RPMI8226 (cell line): ENCODE measurements around the gene KATNIP.

ENCODE experiments used
- DNase-seq: peaks from one replicate; pipeline ENCODE4 v3.0.0-alpha.2; 2015

The KATNIP gene

DNA sequence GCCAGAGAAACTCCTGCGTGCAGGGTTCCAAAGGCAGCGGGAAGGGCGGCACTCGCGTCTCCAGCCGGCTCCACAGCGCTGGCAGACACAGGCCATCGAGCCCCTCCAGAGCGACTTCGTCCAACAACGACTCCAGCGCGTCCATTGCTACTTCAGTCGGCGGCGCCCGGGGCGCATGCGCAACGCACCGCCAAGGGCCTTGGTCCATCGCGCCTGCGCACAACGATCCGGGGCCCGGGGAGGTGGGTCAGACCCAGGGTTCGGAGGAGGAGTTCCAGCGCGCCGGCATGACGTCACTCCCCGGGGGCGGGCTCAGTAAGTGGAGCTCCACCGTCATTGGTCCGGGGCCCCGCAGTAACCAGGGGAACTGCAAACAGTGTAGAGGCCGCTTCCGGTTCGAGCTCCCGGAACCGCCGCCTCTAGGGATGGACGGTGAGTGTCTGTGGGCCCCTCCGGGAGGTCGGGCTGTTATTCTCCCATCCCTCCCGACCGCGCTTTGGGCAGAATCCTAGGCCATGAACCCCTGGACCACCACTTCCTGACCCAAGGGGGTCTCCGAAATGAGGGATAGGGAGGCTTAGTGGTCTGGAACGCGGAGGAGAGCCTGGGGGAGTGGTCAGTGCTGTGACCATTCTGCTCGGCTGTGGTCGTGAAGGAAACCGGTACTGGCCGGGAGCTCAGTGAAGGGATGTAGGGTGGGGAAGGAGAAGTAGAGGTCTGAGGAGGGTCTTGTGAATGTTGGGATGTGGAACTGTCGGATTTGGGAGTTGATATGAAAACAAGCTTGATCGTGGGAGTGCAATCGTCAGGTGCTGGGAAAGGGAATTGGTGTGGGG, at the start of gene KATNIP, which contains the start of gene GTF3C1:
TSS of gene KATNIP (plus strand) at position 399 of the 836 bp plus-strand sequence. CDS start at position 426, 27 bp downstream.
TSS of gene GTF3C1 (minus strand) at position 168 of the 836 bp plus-strand sequence. CDS start at position 145, 23 bp downstream.
- DNase-seq = peak; percentile 100

DNA sequence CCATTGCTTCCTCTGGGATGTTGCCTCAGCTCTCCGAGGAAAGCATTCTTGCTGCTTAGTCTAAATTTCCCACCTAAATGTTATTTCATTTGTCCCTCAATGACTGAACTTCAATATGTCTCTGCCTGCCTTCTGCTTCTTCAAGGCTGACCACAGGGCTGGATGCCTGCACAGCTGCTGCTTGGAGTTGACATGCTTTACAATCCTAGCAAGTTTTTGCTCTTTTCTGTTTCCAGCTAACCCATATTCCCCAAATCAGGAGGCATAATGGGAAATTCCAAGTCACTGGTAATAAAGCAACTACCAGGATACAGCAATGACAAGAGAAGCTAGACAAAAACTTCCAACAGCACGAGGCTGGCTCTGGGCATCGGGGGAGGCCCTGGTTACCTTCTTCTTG, 49.1 kb upstream of the KATNIP start:
- no peak for DNase-seq

DNA sequence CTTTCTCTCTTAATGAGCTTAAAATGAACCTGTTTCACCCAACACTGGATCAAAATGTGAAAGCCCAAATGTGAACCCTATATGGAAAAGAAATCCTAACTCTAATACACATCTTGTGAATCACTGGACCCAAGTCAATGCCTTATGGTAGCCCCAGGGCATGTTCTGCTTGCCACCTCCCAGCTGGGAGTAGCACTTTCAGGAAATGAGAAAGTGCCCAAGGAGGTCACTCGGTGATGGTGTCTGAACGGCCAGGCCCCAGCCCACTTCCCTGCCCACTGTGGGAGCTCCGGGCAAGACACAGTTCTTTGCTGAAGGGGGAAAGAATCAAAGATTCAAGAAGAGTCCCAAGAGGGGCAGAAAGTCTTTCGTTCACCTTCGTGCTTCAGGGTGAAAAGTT, 46.3 kb upstream of the KATNIP start:
- no peak for DNase-seq

DNA sequence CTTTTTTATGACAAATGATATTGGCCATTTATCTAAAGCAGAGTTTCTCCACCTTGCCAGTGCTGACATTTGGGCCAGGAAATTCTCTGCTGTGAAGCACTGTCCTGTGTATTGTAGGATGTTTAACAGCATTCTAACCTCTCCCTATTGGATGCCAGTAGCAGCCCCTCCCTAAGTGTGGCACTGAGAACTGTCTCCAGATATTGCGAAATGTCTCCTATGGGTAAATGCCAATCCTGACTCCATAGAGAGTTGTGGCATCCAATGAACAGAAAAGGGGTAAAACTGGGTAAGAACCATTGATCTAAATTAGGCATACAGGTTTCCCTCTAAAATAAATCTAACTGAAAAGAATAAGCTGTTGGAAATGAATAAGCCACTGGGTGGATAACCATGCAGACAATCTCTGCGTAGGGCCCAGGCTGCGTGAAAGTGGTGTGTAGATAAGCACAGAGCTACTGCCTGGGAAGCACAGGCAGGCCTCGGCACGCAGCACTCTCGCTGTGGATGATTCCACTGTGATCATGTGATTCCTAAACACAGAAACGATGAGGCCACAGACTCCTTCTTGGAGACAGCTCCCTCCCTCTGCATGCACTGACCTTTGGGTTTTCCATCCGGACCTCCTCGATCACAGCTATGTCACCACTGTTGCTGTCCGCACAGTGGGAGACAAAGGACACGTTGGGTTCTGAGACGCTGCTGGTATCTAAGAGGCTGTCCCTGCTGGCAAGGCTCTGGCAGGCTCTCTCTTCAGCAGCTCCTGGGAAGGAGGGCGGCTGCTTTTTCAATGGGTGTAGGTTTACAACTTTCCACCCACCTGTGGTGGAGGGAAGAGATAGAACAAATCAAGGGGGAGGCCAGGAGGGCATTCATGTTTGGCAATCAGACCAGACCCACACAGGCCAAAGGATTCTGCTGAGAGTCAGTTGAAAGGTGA, 44.4 kb upstream of the KATNIP start:
- no peak for DNase-seq

DNA sequence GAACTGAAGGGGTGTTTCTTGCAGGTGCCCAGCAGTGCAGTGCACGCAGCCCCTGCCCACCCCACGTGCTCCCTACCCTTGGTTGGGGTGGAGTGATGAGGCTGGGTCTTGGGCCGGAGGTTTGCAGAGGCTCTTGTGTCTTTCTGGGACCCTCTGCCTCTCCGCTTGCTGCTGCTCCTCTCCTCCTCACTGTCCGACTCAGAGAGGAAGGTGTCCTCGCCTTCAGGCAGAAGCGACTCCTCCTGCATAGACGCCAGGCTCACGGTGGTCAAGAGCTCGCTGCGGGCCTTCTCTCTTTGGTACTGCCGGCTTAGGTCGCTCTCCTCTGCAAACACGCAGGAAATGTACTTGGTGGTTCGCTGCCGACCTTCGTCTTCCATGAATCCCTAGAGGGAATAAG, 43.2 kb upstream of the KATNIP start:
- DNase-seq = no peak

DNA sequence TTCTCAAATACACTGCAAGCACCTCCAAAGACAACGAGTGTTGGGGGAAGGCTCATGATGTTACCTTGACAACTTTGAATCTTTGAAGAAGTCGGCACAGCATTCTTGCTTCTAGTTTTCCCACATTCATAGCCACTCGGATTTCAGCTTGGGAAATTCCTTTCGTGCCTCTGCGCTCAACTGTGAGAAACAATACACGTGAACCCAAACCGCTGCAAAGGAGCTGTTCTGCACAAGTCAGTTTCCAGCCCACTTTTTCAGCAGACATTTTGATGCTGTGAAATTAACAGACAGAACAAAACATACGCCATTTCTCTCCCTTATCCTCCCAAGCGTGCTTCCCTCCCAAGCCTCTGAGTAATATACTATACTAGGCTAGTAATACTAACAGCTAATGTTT, 41.5 kb upstream of the KATNIP start:
- no peak for DNase-seq

DNA sequence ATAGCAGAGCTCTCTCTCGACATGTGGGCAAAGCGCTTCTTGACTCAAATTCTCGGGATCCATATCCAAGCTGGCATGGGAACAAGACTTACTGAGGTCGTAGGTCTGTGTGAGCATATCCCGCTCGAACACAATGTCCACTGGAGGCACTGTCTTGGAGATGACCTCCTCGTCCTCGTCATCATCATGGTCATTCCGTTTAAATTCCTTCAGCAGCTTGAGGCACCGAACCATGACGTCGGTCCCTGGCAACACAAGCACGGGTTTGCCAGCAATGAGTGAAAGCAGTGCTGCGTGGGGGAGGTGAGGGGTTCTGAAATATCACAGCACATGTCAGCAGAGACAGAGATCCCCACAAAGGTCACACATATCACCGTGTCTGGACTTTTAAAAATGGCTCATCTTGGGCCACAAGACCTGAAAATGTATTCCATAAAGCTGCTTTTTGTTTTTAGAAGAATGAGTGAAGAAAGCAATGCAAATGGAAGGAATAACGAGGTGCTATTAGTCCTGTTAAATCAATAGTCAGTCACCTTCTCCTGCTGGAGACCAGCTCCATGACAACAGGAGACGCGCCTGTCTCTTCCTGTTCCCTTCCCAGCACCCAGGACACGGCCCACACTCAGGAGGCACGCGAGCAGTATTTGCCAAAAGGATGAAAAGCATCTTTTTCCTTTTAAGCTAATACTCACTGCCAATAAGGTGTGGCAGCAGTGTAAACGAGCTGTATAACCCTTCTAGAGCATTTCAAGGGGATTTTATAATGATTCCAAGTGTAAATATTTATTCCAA, 38.1 kb upstream of the KATNIP start:
- no peak for DNase-seq

DNA sequence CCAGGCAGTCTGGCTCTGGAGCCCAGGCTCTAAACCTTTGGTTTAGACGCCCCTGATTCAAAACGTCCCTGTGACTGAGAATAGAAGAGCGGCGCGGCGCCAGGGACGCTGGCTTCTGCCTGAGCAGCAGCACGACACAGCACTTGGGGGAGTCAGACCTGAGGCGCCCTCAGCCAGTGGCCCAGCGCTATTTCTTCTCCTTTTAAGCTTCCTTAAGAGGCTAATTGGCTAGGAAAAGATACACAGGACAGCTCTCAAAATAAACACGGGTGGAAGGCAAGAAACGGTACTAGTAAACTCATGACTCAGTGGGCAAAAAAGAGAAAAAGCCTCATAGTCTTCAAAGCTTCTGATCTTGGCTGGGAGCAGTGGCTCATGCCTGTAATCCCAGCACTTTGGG, 35.1 kb upstream of the KATNIP start:
- DNase-seq = no peak

DNA sequence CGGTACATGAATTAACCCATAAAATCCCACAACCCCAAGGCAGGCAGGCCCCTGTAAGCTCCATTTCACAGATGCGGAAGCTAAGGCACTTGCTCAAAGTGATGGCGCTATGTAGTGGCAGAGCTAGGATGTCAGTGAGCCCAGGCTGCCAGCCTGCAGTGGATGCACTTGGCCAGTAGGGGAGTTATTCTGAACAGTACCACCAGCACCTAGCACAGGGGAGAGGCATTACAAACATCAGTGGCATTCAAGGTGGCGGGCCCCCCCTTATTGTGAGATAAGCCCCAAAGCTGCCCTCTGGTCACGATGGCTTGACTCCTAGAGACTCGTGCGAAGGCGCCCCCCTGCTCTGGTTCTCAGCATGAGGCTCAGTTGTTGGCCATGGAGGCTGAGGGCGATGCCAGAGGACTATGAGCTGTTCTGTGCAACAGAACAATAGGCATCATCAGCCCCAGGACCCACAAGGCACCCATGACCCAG, 34.0 kb upstream of the KATNIP start:
- peak; percentile 38 for DNase-seq

DNA sequence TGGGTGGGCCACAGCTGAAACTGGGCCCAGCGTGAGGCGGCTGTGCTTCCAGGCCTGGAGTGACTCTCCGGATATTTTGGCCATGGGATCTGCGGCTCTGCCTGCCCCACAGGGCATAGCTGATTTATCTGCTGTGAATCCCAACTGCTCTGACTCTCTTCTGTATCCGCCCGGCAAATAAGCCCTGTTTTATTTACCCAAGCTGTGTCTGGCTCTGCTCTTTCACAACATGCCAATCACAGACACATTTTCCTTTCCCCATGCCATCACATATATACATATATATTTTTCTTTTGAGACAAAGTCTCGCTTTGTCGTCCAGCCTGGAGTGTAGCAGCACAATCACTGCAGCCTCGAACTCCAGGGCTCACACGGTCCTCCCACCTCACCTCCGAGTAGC, 33.6 kb upstream of the KATNIP start:
- DNase-seq = no peak

DNA sequence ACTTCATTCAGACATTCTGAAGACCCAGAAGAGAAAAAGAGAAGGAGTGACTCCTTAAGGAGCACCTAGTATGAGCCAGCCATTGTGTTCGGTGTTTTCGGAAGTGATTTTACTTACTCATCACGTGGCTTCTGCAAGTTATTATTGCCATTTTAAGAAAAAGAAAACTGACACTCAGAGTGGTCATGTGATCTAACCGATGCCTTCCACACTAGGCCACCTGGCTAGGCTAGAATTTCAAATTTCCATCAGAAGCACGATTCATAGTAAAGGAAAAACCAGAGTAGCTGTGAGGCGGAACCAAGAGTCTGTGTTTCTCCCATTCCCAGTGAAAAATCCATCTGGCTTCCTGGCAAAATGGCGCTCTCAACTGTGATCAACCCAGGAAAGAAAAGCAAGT, 32.3 kb upstream of the KATNIP start:
- no peak for DNase-seq

DNA sequence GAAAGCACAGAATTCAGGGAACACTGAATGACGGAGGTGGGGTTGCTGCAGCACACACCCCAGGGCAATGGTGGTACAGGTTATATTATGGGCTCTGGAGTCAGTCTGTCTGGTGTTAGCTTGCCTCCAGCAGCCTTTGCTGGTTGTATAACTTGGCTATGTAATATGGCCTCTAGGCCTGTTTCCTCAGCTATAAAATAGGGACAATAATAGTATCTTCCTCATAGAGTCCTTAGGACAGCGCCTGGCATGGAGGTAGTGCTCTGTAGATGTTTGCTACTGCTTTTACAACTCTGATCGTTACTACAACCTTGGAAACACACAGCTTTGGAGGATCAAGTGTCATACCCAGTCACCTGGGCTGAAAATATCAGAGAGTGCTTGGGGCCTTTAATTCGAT, 31.7 kb upstream of the KATNIP start:
- no peak for DNase-seq

DNA sequence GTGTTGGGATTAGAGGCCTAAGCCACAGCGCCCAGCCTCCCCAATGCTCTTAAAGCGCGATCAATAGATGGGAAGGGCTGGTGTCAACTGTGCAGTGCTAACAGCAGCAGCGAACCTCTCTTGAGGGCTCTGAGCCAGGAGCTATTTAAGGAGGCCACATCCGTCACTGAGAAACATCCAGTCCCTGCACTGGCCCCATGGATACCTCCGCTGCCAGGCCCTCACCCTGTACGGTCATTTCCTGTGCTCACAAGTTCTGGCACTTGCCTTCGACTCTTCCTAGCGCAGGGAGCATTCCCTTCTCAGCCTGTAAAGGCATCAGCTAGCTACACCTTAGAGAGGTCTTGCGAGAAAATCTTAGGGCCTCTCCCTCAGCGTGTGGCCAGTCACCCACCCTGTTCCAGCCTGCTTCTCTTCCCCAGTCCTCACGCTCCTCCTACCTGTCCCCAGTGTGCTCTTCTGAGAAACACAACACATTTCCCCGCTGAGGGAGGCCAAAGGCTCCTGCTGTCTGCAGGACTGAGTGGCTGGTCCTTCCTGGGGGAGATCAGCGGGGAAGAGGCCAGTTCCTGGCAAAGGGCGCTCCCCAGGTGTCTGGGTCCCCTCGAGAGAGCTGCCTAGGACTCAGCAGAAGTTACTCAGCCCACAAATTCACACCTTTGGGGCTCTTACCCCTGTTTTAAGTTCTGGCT, 28.8 kb upstream of the KATNIP start:
- no peak for DNase-seq

DNA sequence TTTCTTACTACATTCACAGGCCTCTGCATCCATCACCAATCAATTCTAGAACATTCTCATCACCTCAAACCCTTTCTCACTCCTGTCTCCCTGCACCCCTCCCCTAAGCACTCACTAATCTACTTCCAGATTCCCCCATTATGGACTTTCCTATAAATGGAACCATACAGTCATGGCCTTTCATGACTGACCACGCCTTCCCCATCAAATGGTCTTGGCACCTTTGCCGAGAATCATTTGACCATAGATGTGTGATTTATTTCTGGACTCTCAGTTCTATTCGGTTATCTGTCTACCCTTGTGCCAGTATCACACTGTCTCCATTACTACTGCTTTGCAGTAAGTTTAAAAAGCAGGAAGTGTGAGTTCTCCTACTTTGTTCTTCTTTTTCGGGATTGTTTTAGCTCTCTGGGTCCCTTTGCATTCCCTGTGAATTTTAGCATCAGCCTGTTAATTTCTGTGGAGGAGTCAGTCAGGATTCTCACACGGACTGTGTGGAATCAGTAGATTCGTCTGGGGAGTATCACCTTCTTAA, 27.7 kb upstream of the KATNIP start:
- DNase-seq = no peak

DNA sequence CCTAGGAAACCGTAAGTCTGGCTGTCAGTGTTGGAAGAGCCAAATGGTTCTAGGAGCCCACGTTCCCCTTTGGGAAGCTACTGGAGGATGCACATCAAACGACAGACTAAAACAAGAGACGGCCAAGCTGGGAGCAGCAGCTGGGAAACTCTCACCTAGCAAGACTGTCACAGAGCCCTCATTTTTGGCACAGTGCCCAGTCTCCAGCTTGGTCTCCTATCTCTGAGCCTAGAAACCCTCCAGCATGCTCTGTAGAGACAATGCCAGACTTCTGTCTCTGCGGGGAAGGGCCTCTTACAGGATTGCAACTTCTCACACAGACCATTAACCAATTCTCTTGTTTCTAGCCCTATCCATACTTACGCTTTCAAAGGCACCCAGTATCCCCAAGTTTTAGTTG, 23.8 kb upstream of the KATNIP start:
- peak; percentile 48 for DNase-seq

DNA sequence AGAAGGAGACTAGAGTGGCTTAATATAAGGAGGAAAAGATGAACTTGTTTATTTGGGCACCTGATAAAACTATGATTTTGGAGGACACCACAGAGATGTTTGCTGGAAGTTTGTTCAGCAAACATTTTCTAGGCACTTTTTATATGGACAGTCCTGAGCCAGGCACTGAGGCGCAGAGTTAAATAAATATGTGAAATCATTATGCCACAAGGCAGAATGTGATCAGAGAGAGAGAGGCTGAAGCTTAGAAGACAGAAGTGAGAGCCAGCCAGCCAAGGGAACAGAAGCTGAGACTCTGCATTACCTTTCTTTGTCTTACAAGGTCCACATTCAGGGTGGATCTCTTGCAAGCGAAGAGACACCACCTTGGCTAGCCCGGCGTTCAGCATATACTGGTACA, 21.6 kb upstream of the KATNIP start:
- no peak for DNase-seq

DNA sequence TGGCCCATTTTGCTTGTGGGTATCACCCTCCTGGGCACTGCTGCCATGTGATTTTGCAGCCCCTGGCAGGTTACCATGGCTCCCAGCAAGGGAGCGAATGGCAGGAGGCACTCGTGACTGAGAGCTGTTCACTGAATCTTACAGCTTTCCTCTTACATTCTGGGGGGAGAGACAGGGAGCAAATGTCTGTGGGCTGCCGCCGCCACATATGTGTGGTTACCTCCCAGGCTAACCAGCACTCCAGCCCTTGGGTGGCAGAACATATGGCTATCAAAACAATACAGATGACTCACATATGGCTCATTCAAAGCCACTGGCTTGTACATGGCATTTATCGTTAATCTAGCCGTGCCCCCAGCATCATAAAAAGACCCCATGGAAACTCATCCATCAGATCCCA, 20.0 kb upstream of the KATNIP start:
- DNase-seq = no peak

DNA sequence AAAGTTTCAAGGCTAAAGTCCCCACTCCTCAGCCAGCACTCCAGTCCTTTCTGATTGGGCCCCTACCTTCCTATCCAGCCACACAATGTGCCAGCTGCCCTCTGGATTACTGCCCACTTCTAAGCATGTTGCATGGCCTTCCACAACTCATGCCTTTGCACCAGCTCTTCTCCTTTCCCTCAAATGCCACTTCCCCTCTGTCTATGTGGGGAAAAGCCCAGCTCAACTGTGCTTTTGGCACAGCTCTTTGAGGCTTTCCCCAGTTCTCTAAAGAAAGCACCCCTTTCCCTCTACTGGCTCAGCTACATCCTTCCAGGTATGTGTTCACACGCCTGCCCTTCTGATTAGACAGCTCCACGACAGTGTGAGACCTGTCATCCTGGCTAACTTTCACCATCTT, 18.8 kb upstream of the KATNIP start:
- DNase-seq = no peak

DNA sequence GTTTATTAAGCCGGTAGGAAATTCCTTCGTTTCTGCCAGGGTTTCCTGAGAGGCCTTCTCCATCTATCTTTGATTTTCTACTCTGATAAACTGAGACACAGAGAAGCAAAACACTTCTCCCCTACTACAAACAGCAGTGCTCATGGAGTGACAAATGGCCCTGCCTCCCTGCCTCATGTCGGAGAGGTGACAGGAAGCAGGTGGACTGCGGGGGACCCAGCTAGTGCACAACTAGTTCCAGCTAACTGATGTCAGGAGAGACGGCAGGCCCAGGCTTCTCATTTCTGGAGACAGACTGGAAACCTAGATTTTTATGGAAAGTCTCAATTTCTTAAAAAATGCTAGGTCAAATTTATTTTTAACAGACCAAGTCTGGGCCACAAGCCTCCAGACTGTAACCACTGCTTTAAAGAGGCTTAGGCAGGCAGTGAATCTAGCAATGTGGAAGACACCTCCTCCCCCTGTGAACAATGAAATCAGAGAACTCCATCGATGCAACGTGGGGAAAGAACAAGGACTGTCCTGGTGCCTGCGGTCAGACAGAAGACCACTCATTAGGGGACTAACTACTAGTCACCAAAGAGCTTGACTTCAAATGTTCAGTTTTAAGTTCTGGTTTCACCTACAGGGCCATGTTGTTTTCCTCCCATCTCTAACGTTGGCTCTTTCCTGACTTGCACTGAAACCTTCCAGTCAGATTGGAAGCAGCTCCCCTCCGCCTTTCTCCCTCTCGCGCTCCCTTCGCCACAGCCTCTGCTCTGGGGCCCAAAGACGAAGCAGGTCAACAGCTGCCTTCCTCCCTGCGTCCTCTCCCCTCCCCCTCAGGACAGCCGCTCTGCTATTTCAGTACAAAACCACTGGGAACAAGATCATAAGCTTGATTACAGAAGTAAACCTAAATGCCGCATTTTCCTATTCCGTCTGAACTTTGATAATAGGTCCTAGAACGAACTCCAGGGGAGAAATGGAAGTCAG, 17.8 kb upstream of the KATNIP start:
- DNase-seq = no peak

DNA sequence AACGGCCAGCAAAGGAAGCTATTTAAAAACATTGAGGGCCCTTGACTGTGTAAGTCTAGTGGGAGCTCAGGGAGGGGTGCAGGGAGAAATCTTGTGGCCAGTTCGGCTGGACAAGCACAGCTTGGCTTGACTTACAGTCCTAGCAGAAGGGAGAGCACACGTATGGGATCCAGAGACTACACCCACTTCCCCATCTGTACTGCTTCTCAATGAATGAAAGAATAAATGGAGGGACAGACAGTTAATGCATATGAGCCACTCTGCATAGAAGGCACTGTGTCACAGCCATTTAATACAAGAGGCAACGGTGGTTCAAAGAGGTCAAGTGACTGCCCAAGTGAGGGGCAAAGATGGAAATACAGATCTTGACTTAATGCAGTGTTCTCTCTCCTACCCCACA, 15.7 kb upstream of the KATNIP start:
- no peak for DNase-seq

DNA sequence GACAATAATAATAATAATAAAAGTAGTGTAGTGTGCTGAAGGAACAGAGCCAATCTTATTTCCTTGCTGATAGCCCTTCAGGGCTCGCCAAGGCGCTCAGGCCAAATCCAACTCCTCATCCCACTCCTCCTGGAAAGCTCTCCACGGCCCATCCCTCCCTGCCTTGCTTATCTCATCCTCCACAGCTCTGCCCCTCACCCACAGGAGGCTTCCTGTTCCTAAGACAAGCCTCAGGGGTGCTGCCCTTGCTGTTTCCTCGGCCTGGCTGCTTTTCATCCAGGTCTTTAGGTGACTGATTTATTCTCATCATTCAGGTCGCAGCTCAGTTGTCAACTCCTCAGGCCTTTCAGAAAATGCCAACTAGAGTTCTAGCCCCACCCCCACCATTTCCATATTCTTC, 11.4 kb upstream of the KATNIP start:
- no peak for DNase-seq
